Fibroblast of skin of left quadriceps (primary cell): ENCODE data around the gene SRM.
A peak's percentile ranks its signal among the peaks of the same experiment; 100 is the strongest.
"Not testable (repeated sequence)": the region's sequence is repeated elsewhere in the genome, so short reads cannot be mapped to it uniquely, and the experiment has no call there.

Experiments
- DNase-seq, 2 experiments: peaks; one replicate each; pipeline ENCODE4 v3.0.0-alpha.2; 2013; ENCODE audit warnings: low read depth in 2 of 2

Gene SRM

GRCh38 chr1:11044849-11045427, 14.9 kb downstream of the SRM start:
- no peak for DNase-seq

DNA sequence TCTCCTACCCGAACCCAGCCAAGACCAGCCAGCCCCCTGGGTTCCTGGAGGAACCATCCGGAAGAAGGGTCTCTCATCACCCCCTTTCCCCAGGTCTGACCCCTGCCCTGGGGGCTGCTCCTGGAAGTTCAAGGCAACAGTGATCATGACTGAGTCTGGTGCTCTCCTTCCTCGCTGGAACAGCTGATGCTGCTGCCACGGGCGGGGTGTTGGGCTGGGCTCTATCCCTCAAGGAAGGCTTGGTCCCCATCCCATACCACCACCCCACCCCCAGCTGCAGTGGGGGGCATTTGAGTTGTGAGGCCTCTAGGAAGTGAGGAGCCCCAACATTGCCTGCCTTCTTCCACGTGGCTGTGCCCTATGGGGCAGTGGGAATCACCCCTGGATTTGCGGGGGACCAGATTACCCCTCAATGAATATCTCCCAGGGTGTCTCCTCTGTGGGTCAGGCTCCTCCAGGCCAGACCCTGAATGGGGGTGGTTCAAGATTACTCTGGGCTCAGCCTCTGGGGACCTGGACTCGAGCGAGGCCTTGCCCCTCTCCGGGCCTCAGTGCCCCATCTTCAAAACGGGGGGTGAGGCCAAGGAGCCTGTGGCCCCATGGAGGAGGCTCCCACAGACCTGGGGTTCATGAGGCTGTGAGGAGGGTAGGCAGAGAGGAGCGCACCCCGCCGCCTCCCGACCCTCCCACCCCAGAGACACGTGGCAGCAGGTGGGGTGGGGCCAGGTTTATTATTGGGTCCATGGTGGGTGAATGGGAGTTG, 15.6 kb downstream of the SRM start:
- no peak for DNase-seq

GRCh38 chr1:11042995-11043874, 16.6 kb downstream of the SRM start:
- DNase-seq, result no peak

DNA sequence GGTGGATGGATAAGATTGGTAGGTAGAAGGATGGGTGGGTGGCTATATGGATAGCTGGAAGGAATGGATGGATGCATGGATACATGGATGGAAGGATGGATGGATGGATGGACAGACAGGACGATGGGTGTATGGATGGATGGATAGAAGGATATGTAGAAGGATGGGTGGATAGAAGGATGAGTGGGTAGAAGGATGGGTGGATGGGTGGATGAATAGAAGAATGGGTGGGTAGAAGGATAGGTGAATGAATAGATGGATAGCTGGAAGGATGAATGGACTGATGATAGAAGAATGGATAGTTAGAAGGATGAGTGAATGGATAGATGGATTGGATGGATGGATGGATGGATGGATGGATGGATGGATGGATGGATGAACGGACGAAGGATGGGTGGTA, 17.8 kb downstream of the SRM start:
- DNase-seq, result no peak

GRCh38 chr1:11041048-11041447, 18.8 kb downstream of the SRM start:
- DNase-seq, result no peak

DNA sequence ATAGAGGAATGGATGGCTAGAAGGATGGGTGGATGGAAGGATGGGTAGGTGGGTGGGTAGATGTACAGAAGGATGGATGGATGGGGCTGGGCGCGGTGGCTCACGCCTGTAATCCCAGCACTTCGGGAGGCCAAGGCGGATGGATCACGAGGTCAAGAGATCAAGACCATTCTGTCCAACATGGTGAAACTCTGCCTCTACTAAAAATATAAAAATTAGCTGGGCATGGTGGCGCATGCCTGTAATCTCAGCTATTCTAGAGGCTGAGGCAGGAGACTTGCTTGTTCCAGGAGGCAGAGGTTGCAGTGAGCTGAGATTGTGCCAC, 19.8 kb downstream of the SRM start:
- DNase-seq, result not testable (repeated sequence)

- DNase-seq, result no peak
Measured at GRCh38 chr1:11039351-11040104, 20.3 kb downstream of the SRM start.

DNA sequence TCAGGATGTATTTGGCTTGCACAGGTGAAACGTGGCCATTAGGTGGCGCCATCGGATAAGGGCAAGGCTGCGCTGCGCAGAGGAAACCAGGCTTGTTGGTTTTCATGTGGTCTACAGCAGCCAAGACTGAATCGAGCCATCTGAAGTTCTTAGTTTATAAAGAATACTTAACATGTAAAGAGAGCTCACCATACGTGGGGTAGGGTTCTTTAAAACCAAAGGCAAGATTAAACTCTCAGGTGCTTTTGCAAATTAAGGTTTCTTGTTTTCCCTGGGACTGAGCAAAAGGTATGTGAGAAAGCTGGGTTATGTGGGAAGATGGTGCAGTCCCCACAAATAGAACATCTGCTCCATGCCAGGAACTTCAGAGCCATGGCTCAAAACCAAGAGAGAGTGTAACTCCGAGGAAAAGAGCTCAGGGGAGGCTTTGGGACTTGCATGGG, 22.1 kb downstream of the SRM start:
- DNase-seq, result peak; percentile 49 to 54

GRCh38 chr1:11037019-11037739, 22.6 kb downstream of the SRM start:
- DNase-seq, result not testable (repeated sequence)

- DNase-seq, result no peak
Measured at GRCh38 chr1:11031624-11032262, 28.1 kb downstream of the SRM start.

DNA sequence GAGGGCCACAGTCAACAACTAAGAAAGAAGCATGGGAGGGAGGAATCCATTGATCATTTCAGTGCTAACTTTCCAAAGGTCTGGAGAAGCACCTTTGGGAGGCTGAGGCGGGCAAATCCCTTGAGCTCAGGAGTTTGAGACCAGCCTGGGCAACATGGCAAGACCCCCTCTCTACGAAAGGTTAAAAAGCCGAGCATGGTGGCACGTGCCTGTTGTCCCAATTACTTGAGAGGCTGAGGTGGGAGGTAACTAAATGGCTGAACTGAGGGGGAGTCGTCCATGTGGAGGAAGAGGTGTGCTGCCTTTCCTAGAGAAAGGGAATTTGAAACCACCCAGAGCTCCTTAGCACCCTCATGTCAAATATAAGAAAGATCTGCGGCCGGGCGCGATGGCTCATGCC, 29.0 kb downstream of the SRM start:
- DNase-seq, result no peak

- no peak for DNase-seq
Measured at GRCh38 chr1:11028018-11028417, 31.8 kb downstream of the SRM start.

DNA sequence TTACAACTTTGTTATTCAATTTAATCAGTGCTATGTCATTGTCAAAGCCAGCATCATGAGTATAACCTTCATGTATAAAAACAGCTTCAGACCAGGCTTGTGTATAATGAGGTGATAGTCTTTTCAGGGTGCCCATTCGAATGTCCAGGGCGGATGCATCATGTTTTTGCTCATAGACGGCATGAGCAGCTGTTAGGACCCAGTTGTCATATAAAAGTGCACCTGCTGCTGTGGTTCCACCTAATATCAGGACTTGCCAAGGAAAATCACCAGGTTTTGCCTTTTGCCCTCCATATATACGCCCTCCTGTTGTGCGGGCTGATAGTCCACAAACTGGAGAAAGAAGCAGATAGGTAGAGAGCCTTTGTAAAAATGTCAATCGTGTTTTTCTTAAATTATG, 32.5 kb downstream of the SRM start:
- no peak for DNase-seq

DNA sequence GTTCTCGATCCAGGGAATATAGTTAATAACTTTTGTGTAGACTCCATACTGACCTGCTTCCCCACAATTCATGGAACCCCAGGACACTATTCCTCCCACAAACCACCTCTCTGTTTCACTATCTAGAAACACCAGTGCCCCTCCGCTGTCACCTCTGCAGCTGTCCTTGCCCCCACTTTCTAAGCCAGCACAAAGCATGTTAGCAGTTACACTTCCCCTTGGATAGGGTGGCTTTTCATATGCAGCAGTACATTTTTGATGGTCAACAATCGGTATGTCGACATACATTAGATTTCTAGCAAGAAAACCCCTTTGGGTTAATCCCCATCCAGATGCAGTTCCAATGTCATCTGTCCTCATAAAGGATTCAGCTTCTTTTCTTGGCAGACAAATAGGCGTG, 32.9 kb downstream of the SRM start:
- no peak for DNase-seq

- DNase-seq, result no peak
Measured at GRCh38 chr1:11026052-11026451, 33.8 kb downstream of the SRM start.

DNA sequence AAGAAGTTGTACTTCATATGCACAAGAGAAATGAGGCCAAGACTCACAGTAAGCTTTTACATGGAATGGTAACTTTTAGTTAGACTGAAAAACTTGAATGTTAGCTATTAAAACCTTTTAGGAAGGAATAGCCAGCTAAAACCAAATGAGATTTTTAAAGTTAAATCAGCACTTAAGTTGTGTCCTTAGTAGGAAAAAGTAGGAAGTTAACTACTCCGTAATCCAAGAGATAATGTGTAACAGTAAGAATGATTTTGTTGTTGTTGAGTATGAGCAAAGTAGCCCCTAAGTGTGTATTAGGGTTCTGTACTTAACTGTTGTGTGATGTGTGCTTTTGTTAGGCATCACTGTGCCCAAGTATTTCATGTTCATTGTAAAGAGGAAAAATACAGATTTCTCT, 34.2 kb downstream of the SRM start:
- DNase-seq, result no peak

- no peak for DNase-seq
Measured at GRCh38 chr1:11024874-11025203, 35.0 kb downstream of the SRM start.

DNA sequence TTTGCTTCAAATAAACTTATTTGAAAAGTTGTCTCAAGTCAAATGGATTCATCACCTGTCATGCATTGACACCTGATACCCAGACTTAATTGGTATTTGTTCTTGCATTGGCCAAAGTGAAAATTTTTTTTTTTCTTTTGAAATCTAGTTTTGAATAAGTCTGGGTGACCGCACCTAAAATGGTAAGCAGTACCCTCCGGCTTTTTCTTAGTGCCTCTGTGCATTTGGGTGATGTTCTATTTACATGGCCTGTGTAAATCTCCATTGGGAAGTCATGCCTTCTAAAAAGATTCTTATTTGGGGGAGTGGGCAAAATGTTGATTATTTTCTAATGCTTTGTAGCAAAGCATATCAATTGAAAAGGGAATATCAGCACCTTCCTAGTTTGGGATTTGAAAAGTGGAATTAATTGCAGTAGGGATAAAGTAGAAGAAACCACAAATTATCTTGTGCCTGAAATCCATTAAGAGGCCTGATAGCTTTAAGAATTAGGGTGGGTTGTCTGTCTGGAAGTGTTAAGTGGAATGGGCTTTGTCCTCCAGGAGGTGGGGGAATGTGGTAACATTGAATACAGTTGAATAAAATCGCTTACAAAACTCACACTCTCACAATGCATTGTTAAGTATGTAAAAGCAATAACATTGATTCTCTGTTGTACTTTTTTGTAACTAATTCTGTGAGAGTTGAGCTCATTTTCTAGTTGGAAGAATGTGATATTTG, 35.5 kb downstream of the SRM start:
- DNase-seq, result no peak

DNA sequence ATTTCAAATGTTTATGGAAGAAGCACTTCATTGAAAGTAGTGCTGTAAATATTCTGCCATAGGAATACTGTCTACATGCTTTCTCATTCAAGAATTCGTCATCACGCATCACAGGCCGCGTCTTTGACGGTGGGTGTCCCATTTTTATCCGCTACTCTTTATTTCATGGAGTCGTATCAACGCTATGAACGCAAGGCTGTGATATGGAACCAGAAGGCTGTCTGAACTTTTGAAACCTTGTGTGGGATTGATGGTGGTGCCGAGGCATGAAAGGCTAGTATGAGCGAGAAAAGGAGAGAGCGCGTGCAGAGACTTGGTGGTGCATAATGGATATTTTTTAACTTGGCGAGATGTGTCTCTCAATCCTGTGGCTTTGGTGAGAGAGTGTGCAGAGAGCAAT, 36.6 kb downstream of the SRM start:
- no peak for DNase-seq

DNA sequence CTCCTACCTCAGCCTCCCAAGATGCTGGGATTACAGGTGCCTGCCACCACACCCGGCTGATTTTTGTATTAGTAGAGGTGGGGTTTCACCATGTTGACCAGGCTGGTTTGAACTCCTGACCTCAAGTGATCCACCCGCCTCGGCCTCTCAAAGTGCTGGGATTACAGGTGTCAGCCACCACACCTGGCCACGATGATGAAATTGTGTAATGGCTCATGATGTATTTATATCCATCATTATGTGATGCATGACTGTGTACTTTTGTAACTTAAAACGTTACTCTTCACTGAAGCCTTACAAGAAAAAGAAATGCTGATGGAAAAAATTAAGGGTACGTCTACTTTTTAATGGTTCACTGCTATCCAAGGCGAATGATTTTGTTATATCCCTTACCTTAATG, 39.8 kb downstream of the SRM start:
- no peak for DNase-seq
